ENCODE measurements around the gene NR5A2. TPM values are rescaled to one million over a fixed set of nuclear protein-coding genes. Genes with fewer than 3 reads are reported as not detected.

NR5A2 gene
- total RNA-seq, 1 experiment from 2014 or later, result 22.3 TPM

DNA sequence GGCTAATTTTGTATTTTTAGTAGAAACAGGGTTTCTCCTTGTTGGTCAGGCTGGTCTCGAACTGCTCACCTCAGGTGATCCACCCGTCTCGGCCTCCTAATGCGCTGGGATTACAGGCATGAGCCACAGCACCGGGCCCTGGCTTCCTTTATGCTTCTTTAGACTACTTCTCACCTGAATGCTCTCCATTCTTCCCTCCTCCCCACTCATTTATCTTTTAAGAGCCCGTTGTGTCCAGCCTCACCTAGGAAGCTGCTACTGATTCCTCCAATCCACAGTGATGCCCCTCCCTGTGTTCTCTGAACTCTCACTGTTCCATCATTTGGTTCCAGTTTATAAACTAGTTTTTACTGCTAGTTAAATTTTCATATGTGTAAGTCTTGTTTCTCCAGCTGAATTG is 44.9 kb upstream of the NR5A2 start (continued):
- TF ChIP-seq, protein P1, sequence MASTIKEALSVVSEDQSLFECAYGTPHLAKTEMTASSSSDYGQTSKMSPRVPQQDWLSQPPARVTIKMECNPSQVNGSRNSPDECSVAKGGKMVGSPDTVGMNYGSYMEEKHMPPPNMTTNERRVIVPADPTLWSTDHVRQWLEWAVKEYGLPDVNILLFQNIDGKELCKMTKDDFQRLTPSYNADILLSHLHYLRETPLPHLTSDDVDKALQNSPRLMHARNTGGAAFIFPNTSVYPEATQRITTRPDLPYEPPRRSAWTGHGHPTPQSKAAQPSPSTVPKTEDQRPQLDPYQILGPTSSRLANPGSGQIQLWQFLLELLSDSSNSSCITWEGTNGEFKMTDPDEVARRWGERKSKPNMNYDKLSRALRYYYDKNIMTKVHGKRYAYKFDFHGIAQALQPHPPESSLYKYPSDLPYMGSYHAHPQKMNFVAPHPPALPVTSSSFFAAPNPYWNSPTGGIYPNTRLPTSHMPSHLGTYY (CRISPR knock-in tag; IDR thresholded peaks at IDR 0.05), result no peak
- TF ChIP-seq, protein P2, sequence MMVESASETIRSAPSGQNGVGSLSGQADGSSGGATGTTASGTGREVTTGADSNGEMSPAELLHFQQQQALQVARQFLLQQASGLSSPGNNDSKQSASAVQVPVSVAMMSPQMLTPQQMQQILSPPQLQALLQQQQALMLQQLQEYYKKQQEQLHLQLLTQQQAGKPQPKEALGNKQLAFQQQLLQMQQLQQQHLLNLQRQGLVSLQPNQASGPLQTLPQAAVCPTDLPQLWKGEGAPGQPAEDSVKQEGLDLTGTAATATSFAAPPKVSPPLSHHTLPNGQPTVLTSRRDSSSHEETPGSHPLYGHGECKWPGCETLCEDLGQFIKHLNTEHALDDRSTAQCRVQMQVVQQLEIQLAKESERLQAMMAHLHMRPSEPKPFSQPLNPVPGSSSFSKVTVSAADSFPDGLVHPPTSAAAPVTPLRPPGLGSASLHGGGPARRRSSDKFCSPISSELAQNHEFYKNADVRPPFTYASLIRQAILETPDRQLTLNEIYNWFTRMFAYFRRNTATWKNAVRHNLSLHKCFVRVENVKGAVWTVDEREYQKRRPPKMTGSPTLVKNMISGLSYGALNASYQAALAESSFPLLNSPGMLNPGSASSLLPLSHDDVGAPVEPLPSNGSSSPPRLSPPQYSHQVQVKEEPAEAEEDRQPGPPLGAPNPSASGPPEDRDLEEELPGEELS (CRISPR knock-in tag; IDR thresholded peaks at IDR 0.05), result no peak
- no peak for TF ChIP-seq ZNF263 (CRISPR knock-in tag; IDR thresholded peaks at IDR 0.05; ENCODE audit: low read depth)
- TF ChIP-seq, protein P3, sequence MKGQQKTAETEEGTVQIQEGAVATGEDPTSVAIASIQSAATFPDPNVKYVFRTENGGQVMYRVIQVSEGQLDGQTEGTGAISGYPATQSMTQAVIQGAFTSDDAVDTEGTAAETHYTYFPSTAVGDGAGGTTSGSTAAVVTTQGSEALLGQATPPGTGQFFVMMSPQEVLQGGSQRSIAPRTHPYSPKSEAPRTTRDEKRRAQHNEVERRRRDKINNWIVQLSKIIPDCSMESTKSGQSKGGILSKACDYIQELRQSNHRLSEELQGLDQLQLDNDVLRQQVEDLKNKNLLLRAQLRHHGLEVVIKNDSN (CRISPR knock-in tag; IDR thresholded peaks at IDR 0.05), result no peak

DNA sequence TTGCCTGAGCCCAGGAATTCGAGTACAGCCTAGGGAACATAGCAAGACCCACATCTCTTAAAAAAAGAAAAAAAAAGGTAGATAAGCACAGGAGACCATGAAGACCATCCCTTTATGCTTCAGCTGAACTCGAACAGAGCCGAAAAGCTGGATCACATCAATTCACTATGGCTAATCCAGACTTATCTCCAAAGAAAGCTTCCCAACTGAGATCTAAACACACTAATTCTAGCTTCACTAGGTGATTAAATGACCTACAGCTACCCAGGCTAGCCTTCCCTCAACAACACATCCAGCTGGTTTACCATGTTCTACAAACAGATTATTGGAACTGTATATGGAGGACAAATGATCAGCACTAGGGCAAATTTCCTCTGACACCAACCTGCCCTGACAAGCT is 44.0 kb upstream of the NR5A2 start:
- no peaks in the 10 kb centered on the region for H3K27me3 Mint-ChIP-seq (ENCODE audit: low read depth)
- peaks cover 13% of the 10 kb centered on the region for H3K4me1 Mint-ChIP-seq
- H3K27ac Mint-ChIP-seq, result no peak overlapping the region
- DNase-seq (ENCODE audit: low spot score), result no peak
- ChIA-PET POLR2A (no interaction called here), CTCF (no interaction called here)
- no peaks in the 10 kb centered on the region for H3K36me3 Mint-ChIP-seq
- H3K9me3 Mint-ChIP-seq, result no peaks in the 10 kb centered on the region
- no peak for TF ChIP-seq NR2C2 (CRISPR knock-in tag; IDR thresholded peaks at IDR 0.05)
- TF ChIP-seq, protein P4, sequence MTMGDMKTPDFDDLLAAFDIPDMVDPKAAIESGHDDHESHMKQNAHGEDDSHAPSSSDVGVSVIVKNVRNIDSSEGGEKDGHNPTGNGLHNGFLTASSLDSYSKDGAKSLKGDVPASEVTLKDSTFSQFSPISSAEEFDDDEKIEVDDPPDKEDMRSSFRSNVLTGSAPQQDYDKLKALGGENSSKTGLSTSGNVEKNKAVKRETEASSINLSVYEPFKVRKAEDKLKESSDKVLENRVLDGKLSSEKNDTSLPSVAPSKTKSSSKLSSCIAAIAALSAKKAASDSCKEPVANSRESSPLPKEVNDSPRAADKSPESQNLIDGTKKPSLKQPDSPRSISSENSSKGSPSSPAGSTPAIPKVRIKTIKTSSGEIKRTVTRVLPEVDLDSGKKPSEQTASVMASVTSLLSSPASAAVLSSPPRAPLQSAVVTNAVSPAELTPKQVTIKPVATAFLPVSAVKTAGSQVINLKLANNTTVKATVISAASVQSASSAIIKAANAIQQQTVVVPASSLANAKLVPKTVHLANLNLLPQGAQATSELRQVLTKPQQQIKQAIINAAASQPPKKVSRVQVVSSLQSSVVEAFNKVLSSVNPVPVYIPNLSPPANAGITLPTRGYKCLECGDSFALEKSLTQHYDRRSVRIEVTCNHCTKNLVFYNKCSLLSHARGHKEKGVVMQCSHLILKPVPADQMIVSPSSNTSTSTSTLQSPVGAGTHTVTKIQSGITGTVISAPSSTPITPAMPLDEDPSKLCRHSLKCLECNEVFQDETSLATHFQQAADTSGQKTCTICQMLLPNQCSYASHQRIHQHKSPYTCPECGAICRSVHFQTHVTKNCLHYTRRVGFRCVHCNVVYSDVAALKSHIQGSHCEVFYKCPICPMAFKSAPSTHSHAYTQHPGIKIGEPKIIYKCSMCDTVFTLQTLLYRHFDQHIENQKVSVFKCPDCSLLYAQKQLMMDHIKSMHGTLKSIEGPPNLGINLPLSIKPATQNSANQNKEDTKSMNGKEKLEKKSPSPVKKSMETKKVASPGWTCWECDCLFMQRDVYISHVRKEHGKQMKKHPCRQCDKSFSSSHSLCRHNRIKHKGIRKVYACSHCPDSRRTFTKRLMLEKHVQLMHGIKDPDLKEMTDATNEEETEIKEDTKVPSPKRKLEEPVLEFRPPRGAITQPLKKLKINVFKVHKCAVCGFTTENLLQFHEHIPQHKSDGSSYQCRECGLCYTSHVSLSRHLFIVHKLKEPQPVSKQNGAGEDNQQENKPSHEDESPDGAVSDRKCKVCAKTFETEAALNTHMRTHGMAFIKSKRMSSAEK (CRISPR knock-in tag; IDR thresholded peaks at IDR 0.05; ENCODE audit: borderline replicate concordance), result no peak
- TF ChIP-seq, protein P5, sequence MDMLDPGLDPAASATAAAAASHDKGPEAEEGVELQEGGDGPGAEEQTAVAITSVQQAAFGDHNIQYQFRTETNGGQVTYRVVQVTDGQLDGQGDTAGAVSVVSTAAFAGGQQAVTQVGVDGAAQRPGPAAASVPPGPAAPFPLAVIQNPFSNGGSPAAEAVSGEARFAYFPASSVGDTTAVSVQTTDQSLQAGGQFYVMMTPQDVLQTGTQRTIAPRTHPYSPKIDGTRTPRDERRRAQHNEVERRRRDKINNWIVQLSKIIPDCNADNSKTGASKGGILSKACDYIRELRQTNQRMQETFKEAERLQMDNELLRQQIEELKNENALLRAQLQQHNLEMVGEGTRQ (CRISPR knock-in tag; IDR thresholded peaks at IDR 0.05), result no peak
- no peak for TF ChIP-seq JAZF1 (CRISPR knock-in tag; IDR thresholded peaks at IDR 0.05)
- TF ChIP-seq, protein P3 (CRISPR knock-in tag; IDR thresholded peaks at IDR 0.05), result no peak
- TF ChIP-seq, protein P6, sequence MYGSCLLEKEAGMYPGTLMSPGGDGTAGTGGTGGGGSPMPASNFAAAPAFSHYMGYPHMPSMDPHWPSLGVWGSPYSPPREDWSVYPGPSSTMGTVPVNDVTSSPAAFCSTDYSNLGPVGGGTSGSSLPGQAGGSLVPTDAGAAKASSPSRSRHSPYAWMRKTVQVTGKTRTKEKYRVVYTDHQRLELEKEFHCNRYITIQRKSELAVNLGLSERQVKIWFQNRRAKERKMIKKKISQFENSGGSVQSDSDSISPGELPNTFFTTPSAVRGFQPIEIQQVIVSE (CRISPR knock-in tag; IDR thresholded peaks at IDR 0.05; ENCODE audit: borderline replicate concordance), result no peak
- TF ChIP-seq ZNF219 (CRISPR knock-in tag; IDR thresholded peaks at IDR 0.05; ENCODE audit: borderline replicate concordance), result no peak
- no peak for ATAC-seq
- H3K4me3 Mint-ChIP-seq, result no peak overlapping the region

DNA sequence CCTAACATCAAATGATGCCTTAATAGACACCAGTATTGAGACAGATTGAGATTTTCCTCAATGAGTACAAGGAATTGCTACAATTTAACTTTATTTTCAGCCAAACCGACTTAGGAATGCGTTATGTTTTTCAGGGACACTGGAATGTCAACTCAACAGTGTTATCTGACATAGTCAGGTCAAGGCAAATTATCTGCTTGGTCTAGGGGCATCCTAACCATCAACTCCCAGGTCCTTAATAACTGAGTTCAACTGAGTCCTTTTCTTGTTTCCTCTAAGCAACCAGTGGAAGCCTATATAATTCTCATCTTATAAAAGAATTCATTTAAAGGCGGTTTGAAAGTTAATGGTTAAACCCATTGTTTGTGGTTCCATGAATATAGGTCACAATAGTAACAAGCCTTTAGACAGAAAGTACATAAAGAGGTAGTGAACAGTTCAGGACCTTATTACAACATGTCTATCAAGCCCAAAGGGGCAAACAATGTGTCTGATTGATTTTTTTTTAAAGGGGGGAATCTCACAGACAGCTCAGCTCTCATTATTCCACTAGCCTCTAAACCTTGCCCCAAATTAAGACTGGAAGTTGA is 32.3 kb upstream of the NR5A2 start:
- H3K4me3 Mint-ChIP-seq, result no peak overlapping the region
- POLR2A ChIA-PET, result no interaction called here
- no peaks in the 10 kb centered on the region for H3K4me1 Mint-ChIP-seq
- no peaks in the 10 kb centered on the region for H3K36me3 Mint-ChIP-seq
- ATAC-seq, result no peak
- H3K27ac Mint-ChIP-seq, result no peak overlapping the region
- no peaks in the 10 kb centered on the region for H3K9me3 Mint-ChIP-seq
- CTCF ChIA-PET, result interaction anchor here (0.8 kb wide), 1 partner anchor 34 kb away, joined by 3 read pairs; no protein-coding TSS in a partner anchor
- DNase-seq (ENCODE audit: low spot score), result no peak
- no peaks in the 10 kb centered on the region for H3K27me3 Mint-ChIP-seq (ENCODE audit: low read depth)
- TF ChIP-seq GTF2I (CRISPR knock-in tag; conservative IDR thresholded peaks at IDR 0.05) (no peak), NFE2L1 (CRISPR knock-in tag; IDR thresholded peaks at IDR 0.05) (no peak), ESRRA (CRISPR knock-in tag; IDR thresholded peaks at IDR 0.05; ENCODE audit: borderline replicate concordance) (no peak), PRRX2 (CRISPR knock-in tag; IDR thresholded peaks at IDR 0.05) (no peak)
- TF ChIP-seq, protein P7, sequence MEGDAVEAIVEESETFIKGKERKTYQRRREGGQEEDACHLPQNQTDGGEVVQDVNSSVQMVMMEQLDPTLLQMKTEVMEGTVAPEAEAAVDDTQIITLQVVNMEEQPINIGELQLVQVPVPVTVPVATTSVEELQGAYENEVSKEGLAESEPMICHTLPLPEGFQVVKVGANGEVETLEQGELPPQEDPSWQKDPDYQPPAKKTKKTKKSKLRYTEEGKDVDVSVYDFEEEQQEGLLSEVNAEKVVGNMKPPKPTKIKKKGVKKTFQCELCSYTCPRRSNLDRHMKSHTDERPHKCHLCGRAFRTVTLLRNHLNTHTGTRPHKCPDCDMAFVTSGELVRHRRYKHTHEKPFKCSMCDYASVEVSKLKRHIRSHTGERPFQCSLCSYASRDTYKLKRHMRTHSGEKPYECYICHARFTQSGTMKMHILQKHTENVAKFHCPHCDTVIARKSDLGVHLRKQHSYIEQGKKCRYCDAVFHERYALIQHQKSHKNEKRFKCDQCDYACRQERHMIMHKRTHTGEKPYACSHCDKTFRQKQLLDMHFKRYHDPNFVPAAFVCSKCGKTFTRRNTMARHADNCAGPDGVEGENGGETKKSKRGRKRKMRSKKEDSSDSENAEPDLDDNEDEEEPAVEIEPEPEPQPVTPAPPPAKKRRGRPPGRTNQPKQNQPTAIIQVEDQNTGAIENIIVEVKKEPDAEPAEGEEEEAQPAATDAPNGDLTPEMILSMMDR (IDR thresholded peaks at IDR 0.05), result no peak
- TF ChIP-seq, protein P8, sequence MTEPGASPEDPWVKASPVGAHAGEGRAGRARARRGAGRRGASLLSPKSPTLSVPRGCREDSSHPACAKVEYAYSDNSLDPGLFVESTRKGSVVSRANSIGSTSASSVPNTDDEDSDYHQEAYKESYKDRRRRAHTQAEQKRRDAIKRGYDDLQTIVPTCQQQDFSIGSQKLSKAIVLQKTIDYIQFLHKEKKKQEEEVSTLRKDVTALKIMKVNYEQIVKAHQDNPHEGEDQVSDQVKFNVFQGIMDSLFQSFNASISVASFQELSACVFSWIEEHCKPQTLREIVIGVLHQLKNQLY (CRISPR knock-in tag; IDR thresholded peaks at IDR 0.05), result no peak
- TF ChIP-seq, protein P6 (CRISPR knock-in tag; IDR thresholded peaks at IDR 0.05; ENCODE audit: borderline replicate concordance), result no peak
